ENCODE measurements around the gene LRRC3B.

LRRC3B gene

DNA sequence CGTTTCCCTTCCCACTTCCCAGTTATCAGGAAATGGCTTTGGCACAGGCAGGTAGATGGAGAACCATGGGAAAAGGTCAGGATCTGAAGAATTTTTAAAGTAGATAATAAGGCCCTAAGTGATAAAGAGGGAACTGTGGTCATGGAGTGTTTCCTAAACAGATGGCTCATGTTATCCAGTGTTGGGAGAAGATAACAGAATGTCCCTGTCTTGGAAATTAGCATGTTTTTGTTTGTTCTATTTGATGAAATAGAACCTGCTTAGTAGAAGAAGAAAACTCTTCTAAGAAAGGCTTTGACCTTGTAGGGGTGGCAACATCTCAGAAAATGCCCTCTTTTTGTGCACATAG, 8.8 kb downstream of the LRRC3B start:
- no peak for DNase-seq

DNA sequence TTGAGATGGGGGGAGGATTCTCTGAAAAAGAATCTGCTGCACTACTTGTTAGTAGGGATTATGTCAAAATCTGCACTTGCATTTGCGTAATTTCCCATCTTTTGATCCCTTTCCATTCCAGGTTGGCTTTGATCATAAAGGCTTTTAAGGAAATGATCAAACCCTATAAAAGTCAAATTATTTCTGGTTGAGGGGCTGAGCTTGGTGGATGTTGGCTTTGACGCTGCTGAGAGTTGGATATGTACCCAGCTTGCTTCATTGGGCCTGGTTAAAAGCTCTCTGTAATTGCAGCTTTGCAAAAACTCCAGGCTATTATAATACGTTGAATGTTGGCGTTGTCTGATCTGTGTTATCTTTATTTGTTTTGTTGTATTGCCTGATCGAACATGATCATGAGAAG, 12.0 kb downstream of the LRRC3B start:
- no peak for DNase-seq

GRCh38 chr3:26636096-26636727, 13.6 kb downstream of the LRRC3B start:
- no peak for DNase-seq

DNA sequence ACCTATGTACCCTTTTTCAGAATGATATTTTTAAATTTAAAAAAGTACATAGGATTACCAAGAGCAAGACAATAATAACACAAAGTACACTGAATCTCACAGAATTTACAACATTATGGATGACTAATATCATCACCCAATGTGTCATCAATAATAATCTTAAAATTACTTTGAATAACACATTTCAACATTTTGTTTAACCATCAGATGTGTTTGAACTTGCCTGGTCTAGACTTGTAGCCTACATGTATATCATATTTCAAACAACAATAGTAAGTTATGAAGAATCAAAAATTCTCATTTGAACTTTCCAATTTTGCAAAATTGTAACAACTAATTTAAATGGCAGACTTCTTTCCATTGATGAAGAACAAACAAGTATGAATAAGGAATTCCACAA, 15.1 kb downstream of the LRRC3B start:
- no peak for DNase-seq

DNA sequence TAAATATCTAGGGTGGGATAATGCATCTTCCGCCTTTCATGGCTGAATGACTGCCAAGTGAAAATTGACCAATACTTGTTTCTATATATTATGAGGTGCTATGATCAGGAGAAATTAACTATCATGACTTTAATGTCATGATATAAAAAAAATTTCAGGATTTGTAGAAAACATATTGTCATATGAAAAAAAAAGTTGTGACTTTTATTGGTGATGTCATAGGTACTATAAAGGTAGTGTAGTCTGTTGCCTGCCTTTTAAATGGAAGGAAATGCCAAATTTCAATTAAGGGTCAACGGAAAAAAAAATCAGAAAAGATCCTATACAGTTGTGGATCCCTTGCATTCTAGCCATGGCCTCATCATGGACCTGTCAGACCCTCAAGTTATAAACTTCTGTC, 15.5 kb downstream of the LRRC3B start:
- DNase-seq, result no peak

GRCh38 chr3:26639339-26639738, 16.8 kb downstream of the LRRC3B start:
- DNase-seq, result no peak

DNA sequence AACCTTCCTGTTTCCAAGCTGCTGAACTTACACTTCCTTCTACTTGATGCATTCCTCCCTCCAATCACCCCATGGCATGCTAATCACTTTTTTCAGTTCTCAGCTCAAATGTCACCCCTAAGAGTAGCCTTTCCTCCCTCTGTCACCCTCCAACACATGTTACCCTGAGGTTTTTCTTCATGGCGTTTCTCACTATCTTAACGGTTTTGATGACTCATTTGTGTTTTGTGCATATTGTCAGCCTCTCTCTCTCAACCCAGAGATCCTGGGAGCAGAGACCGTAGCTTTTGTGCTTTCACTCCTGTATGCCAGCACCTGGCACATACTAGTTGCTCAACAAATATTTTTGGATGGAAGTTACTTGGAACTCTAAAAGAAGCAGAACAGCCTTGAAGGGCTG, 24.5 kb downstream of the LRRC3B start:
- no peak for DNase-seq

GRCh38 chr3:26648461-26648860, 25.9 kb downstream of the LRRC3B start:
- DNase-seq, result no peak

- DNase-seq, result no peak
Measured at GRCh38 chr3:26652164-26652563, 29.6 kb downstream of the LRRC3B start.

GRCh38 chr3:26653811-26654425, 31.3 kb downstream of the LRRC3B start:
- no peak for DNase-seq

GRCh38 chr3:26655231-26655630, 32.7 kb downstream of the LRRC3B start:
- no peak for DNase-seq

DNA sequence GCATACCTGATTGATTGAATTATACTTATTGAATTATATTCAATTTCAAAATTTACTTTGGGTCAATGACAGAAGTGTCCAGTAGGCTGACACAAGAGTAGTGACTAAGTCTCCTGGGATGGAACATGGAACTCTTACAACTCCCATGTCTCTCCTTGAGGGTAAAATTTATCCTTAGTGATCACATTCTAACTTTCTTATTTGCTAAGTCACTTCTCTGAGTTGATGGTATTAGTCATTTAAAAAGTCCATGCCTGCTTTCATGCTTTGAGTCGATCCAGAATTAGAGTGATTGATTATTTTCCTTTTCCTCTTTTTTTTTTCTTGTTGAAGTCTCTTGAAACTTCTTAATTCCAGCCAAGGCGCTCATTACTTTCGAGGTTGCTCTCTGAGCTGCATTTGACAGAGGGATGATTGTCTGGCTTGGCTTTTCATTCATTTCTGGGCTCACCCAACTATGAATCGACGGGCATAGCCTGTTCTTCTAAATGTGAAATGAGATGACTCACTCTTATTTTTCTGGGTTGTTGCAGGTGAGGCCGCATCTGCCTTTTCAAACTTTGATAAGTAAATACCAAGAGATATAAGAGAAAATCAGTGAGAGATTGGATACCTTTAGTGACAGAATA, 34.9 kb downstream of the LRRC3B start:
- no peak for DNase-seq

GRCh38 chr3:26668171-26668570, 45.6 kb downstream of the LRRC3B start:
- DNase-seq, result no peak

- DNase-seq, result no peak
Measured at GRCh38 chr3:26668696-26669095, 46.1 kb downstream of the LRRC3B start.

DNA sequence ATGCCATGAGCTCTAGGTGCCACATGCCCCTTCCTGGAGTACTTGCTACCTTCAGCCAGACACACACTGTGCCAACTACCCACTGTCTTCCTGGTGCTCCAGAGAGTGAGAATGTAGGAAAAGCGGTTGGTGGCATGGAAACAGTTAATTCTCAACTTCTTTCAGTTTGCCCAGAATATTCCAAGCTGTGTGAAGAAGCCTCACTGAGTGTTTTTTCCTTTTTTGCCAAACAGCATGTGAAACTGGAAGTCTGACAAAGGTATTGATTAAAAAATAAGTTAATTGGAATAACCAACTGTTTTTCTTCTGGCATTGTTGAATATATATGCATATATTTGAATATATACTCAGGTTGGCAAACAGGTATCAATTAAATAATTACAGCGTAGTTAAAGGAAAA, 52.8 kb downstream of the LRRC3B start:
- no peak for DNase-seq

GRCh38 chr3:26681632-26682031, 59.1 kb downstream of the LRRC3B start:
- no peak for DNase-seq

DNA sequence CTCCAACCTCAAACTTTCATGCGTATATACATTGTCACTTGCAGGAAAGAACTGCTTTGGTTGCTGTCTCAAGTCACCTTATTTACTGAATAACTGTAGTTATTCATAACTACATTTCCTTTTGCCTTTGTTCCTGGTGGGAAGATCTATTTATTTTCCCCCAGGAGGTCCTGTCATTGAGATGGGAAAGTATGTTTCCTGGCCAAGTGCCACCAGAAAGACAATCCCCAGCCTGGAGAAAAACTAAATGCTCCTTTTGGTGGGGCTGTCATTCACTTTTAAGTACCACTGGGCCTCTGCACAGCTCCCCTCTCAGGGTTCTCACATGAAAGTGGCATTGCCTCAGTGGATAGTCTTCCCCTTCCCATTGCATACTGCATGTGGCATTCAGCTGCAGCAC, 59.8 kb downstream of the LRRC3B start:
- no peak for DNase-seq

- no peak for DNase-seq
Measured at GRCh38 chr3:26683902-26684301, 61.3 kb downstream of the LRRC3B start.

- DNase-seq, result no peak
Measured at GRCh38 chr3:26687466-26687865, 64.9 kb downstream of the LRRC3B start.

DNA sequence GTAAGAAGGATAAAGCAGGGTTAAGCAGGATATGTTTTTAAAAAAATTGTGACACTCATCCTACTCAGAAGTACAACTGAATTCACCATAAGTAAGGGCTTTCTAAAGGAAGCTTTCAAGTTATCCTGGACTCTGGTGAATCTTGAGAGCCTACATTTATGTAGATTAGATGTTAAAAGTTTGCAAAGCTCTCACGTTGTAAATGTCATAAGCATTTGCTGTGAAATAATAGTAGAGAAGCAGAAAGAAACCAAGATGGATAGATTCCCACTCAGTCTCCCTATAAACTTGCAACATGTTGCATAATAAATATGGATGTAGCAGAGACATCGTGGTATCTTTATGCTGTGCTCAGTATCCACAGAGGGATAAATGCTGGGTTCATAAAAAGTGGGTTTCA, 77.0 kb downstream of the LRRC3B start:
- DNase-seq, result no peak

DNA sequence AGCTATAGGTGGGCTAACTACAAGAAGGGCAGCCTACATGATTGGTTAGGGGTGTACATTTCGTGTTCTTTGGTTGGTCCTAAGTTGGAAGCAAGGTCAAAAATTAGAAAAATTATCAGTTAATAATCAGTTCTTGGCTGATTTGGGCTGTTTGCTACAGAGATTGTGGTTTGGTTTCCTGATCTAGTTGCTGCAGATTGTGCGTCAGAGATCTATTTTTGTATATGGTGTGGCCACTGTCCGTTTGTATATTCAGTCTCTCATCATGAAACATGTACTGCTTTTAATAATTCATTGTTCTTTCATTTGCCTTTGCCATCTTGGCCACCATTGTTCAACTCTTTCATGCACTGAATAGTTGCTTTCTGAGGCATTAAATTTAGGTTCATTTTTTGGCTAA, 80.9 kb downstream of the LRRC3B start:
- DNase-seq, result no peak

DNA sequence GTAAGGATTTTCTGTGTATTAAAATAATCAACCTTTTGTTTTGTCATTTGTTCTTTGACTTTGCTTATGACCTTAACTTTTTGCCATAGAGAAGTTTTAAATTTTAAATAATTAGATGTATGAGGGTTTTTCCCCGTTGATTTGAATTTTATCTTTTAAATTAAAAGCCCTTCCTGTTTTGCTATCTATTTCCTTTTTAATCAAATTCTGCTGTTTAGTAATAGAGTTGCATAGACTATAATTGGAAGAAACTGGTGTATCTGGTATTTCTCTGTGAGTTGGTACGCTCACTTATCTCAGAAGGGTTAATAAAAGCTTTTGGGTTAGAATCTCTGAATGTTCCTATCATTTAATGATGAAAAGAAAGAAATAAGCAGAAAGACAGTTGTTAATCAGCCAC, 82.2 kb downstream of the LRRC3B start:
- no peak for DNase-seq

DNA sequence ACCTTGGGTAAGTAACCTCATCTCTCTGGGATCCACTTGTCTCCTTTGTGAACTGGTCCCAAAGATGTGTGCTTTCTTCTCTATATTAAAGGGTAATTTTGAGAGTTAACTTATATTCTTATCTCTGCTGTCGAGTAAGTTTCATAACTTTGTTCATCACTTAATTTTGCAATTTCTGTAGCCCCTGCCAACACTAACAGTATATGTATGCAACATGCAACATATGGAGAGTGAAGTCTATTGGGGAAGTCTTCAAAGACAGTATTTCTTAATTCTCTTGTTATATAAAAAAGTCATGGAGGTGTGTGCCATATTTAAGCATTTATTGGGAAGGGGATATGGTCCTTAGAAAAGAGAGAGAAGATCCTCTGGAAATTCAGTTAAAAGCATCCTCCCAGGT, 85.9 kb downstream of the LRRC3B start:
- DNase-seq, result no peak

DNA sequence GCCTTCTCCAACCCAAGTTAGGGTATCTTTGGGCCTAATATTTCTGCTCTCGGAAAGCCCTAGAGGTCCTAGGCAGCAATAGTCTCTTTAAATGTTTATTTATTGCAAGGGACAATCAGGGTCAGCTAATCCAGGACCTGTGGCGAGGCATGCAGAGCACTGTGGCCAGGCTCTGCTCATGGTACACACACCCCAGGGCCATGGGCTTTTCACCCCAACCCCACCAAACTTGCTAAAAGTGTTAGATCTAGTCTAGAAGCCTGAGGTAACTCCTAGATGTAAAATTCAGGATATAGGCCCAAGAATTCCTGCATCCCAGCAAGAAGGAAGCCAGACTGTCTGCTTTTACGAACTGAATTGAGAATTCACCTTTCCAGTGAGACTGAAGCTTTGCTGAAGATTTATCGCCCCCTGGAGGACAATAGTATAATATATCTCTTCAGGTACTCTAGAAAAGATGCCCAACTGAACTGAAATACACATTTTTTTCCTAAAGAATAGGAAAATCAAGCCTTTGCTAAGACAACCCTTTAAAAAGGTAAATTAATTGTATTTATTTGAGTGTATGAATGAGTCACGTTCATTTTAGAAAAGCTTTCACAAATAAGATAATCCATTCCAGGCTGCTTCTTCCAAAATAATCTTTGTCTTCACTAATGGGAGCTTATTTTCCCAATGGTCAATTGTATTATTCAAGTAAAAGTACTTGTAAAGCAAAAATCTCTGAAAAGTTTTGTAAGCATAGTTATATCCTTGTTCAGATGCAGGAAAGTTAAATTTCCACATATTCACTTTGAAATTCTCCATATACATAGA, 89.8 kb downstream of the LRRC3B start:
- DNase-seq, result no peak
